ENCODE measurements around the gene SHANK3. TPM values are rescaled to one million over a fixed set of nuclear protein-coding genes. Genes with fewer than 3 reads are reported as not detected.
A peak's percentile ranks its signal among the peaks of the same experiment; 100 is the strongest.

SHANK3 gene
- total and polyA plus RNA-seq, 2 of the 8 experiments (the other 6 are each of a cell fraction or from before 2014, with no cell fraction given): 1.5 to 6.0 TPM

DNA sequence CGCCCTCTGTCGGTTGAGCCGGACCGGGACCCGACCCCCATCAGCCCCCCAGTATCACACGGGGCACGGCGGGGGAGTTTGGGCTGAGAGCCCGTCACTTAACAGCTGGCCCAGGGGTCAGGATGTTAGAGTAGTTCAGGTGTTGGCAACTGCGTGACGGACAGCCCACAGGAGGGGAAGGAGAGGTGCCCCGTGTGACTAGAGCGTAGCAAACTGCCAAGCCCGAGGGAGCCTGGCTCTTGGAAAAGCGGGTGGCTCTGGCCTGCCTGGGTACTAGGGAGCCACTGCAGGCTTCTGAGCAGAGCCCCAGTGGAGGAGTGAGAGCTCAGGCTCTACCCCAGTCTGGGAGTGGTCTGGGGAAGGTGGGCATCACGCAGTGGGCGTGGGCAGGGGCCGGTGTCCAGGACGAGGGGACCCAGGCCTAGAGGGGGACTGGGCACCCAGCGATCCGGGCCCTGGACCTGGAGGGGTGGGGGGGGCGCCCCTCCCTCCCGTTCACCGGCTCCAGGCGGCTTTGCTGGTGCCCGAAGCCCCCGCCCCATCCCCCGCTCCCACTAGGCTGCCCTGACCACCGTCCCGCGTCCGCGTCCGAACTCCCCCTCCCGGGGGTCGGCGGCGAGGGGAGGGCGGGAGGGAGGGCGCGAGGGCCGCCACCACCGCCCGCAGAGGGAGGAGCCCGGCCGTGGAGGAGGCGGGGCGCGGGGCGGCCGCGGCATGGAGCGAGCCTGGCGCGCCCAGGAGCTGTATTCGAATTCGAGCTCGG is 24.4 kb downstream of the SHANK3 start (continued):
- TF ChIP-seq CEBPB (IDR thresholded peaks at IDR 0.05; ENCODE audit: low read depth, low read length) (no peak), HDAC2 (IDR thresholded peaks at IDR 0.05; ENCODE audit: borderline replicate concordance in 1 of 2, low read depth in 2 of 2, low read length in 2 of 2) (0 out of 4 replicates have a peak, but pooled peaks of 1 of the 2 experiments have one; percentile 64), POLR2AphosphoS5 (IDR thresholded peaks at IDR 0.05; ENCODE audit: low read depth, low read length) (no peak), JUN (IDR thresholded peaks at IDR 0.05; ENCODE audit: low read depth, low read length) (no peak), CHD1 (IDR thresholded peaks at IDR 0.05; ENCODE audit: low read depth, low read length) (no peak)
- TF ChIP-seq, protein P1, sequence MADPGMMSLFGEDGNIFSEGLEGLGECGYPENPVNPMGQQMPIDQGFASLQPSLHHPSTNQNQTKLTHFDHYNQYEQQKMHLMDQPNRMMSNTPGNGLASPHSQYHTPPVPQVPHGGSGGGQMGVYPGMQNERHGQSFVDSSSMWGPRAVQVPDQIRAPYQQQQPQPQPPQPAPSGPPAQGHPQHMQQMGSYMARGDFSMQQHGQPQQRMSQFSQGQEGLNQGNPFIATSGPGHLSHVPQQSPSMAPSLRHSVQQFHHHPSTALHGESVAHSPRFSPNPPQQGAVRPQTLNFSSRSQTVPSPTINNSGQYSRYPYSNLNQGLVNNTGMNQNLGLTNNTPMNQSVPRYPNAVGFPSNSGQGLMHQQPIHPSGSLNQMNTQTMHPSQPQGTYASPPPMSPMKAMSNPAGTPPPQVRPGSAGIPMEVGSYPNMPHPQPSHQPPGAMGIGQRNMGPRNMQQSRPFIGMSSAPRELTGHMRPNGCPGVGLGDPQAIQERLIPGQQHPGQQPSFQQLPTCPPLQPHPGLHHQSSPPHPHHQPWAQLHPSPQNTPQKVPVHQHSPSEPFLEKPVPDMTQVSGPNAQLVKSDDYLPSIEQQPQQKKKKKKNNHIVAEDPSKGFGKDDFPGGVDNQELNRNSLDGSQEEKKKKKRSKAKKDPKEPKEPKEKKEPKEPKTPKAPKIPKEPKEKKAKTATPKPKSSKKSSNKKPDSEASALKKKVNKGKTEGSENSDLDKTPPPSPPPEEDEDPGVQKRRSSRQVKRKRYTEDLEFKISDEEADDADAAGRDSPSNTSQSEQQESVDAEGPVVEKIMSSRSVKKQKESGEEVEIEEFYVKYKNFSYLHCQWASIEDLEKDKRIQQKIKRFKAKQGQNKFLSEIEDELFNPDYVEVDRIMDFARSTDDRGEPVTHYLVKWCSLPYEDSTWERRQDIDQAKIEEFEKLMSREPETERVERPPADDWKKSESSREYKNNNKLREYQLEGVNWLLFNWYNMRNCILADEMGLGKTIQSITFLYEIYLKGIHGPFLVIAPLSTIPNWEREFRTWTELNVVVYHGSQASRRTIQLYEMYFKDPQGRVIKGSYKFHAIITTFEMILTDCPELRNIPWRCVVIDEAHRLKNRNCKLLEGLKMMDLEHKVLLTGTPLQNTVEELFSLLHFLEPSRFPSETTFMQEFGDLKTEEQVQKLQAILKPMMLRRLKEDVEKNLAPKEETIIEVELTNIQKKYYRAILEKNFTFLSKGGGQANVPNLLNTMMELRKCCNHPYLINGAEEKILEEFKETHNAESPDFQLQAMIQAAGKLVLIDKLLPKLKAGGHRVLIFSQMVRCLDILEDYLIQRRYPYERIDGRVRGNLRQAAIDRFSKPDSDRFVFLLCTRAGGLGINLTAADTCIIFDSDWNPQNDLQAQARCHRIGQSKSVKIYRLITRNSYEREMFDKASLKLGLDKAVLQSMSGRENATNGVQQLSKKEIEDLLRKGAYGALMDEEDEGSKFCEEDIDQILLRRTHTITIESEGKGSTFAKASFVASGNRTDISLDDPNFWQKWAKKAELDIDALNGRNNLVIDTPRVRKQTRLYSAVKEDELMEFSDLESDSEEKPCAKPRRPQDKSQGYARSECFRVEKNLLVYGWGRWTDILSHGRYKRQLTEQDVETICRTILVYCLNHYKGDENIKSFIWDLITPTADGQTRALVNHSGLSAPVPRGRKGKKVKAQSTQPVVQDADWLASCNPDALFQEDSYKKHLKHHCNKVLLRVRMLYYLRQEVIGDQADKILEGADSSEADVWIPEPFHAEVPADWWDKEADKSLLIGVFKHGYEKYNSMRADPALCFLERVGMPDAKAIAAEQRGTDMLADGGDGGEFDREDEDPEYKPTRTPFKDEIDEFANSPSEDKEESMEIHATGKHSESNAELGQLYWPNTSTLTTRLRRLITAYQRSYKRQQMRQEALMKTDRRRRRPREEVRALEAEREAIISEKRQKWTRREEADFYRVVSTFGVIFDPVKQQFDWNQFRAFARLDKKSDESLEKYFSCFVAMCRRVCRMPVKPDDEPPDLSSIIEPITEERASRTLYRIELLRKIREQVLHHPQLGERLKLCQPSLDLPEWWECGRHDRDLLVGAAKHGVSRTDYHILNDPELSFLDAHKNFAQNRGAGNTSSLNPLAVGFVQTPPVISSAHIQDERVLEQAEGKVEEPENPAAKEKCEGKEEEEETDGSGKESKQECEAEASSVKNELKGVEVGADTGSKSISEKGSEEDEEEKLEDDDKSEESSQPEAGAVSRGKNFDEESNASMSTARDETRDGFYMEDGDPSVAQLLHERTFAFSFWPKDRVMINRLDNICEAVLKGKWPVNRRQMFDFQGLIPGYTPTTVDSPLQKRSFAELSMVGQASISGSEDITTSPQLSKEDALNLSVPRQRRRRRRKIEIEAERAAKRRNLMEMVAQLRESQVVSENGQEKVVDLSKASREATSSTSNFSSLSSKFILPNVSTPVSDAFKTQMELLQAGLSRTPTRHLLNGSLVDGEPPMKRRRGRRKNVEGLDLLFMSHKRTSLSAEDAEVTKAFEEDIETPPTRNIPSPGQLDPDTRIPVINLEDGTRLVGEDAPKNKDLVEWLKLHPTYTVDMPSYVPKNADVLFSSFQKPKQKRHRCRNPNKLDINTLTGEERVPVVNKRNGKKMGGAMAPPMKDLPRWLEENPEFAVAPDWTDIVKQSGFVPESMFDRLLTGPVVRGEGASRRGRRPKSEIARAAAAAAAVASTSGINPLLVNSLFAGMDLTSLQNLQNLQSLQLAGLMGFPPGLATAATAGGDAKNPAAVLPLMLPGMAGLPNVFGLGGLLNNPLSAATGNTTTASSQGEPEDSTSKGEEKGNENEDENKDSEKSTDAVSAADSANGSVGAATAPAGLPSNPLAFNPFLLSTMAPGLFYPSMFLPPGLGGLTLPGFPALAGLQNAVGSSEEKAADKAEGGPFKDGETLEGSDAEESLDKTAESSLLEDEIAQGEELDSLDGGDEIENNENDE (IDR thresholded peaks at IDR 0.05; ENCODE audit: insufficient replicate concordance, low read length): no peak
- TF ChIP-seq, protein P2, sequence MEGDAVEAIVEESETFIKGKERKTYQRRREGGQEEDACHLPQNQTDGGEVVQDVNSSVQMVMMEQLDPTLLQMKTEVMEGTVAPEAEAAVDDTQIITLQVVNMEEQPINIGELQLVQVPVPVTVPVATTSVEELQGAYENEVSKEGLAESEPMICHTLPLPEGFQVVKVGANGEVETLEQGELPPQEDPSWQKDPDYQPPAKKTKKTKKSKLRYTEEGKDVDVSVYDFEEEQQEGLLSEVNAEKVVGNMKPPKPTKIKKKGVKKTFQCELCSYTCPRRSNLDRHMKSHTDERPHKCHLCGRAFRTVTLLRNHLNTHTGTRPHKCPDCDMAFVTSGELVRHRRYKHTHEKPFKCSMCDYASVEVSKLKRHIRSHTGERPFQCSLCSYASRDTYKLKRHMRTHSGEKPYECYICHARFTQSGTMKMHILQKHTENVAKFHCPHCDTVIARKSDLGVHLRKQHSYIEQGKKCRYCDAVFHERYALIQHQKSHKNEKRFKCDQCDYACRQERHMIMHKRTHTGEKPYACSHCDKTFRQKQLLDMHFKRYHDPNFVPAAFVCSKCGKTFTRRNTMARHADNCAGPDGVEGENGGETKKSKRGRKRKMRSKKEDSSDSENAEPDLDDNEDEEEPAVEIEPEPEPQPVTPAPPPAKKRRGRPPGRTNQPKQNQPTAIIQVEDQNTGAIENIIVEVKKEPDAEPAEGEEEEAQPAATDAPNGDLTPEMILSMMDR (IDR thresholded peaks at IDR 0.05; ENCODE audit: control extremely low read depth in 1 of 3, insufficient read depth in 1 of 3, low read depth in 1 of 3, low read length in 3 of 3): peak; percentile 71 to 77 (median 76)
